ENCODE results near the gene KDM5A. TPM values are rescaled to one million over a fixed set of nuclear protein-coding genes. Genes with fewer than 3 reads are reported as not detected.
"Not testable (repeated sequence)": the region's sequence is repeated elsewhere in the genome, so short reads cannot be mapped to it uniquely, and the experiment has no call there.

KDM5A gene
- polyA plus RNA-seq, 1 donor: 25.9 TPM

DNA sequence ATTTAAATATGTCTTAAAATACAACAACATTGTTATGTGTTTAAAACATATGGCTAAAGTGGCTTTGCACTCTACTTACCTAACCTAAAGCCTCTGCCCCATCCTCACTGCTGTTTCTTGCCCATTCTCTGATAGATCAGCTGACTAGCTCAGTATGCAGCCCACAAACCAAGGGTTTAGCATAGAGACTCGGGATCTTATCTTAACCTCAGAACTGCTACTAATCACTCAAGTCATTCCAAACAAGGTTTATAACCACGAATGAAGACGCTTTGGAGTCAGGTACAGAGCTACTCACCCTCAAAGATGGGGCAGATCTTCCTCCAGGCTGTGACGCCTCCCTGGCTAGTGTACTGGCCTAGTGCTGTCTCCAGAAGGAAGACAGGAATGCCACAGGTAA lies 145.7 kb downstream of the KDM5A start:
- H3K9me3 ChIP-seq (ENCODE audit: control insufficient read depth, low read depth, low read length): peaks cover 13% of the 10 kb centered on the region
- no peaks in the 10 kb centered on the region for H3K36me3 ChIP-seq (ENCODE audit: control insufficient read depth, insufficient read depth, low read length)
- DNase-seq: no peak
- no peaks in the 10 kb centered on the region for H3K4me1 ChIP-seq (ENCODE audit: control insufficient read depth, insufficient read depth, low read length)
- H3K27ac ChIP-seq (ENCODE audit: low read length): no peak overlapping the region
- H3K27me3 ChIP-seq (ENCODE audit: control insufficient read depth, insufficient read depth, low read length): no peaks in the 10 kb centered on the region
- H3K4me3 ChIP-seq (ENCODE audit: low read length): no peak overlapping the region
- no CpG with 5 or more reads among the region's 4 CpGs for WGBS (ENCODE audit: insufficient coverage, low lambda C conversion rate)

- H3K4me3 ChIP-seq (ENCODE audit: low read length): no peak overlapping the region
- H3K4me1 ChIP-seq (ENCODE audit: control insufficient read depth, insufficient read depth, low read length): no peaks in the 10 kb centered on the region
- no peaks in the 10 kb centered on the region for H3K27me3 ChIP-seq (ENCODE audit: control insufficient read depth, insufficient read depth, low read length)
- no peak overlapping the region for H3K27ac ChIP-seq (ENCODE audit: low read length)
- peaks cover 7% of the 10 kb centered on the region for H3K9me3 ChIP-seq (ENCODE audit: control insufficient read depth, low read depth, low read length)
- H3K36me3 ChIP-seq (ENCODE audit: control insufficient read depth, insufficient read depth, low read length): no peaks in the 10 kb centered on the region
- no peak for DNase-seq
- 100% methylated on average over 2 of the region's 15 CpGs for WGBS (ENCODE audit: insufficient coverage, low lambda C conversion rate)
Observed at GRCh38 chr12:242496-242895, 146.6 kb downstream of the KDM5A start.

DNA sequence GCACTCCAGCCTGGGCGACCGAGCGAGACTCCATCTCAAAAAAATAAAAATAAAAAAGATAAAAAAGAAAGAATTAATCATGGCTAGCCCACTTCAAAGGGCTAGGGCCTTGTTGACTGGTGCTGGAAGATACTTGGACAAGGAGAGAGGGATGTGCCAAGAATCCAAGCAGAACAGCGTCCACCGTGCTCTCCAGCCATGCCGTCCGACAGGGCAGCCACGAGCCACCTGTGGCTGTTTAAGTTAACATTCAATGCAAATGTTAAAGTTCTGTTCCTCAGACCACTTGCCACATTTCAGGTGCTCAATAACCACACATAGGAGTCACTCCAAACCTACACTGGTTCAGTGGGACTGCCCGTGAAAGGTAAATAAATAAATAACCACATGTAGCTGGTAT lies 147.9 kb downstream of the KDM5A start:
- WGBS (ENCODE audit: insufficient coverage, low lambda C conversion rate): 100% methylated on average over 3 of the region's 9 CpGs
- H3K9me3 ChIP-seq (ENCODE audit: control insufficient read depth, low read depth, low read length): peaks cover 10% of the 10 kb centered on the region
- no peaks in the 10 kb centered on the region for H3K36me3 ChIP-seq (ENCODE audit: control insufficient read depth, insufficient read depth, low read length)

DNA sequence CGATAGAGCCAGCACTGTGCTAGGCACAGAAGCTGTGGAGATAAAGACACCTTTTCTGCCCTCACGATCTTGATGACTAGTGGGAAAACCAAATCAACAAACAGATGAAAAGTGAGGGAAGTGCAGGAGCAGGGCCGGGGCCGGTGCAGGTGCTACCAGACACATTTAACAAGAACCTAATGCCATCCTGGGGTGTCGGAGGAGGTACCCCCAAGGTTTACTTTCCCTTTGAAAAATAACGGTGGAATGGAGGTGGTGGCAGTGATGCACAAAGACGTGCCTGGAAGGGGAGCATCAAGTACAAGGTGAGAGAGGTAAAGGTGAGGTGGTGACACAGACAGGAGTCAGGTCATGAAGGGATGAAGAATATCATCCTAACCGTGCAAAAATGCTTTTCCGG lies 148.6 kb downstream of the KDM5A start:
- H3K4me3 ChIP-seq (ENCODE audit: low read length): no peak overlapping the region
- peaks cover 10% of the 10 kb centered on the region for H3K9me3 ChIP-seq (ENCODE audit: control insufficient read depth, low read depth, low read length)
- DNase-seq: no peak
- H3K36me3 ChIP-seq (ENCODE audit: control insufficient read depth, insufficient read depth, low read length): no peaks in the 10 kb centered on the region
- WGBS (ENCODE audit: insufficient coverage, low lambda C conversion rate): 94% methylated on average over 3 of the region's 9 CpGs
- no peaks in the 10 kb centered on the region for H3K27me3 ChIP-seq (ENCODE audit: control insufficient read depth, insufficient read depth, low read length)
- H3K27ac ChIP-seq (ENCODE audit: low read length): no peak overlapping the region
- no peaks in the 10 kb centered on the region for H3K4me1 ChIP-seq (ENCODE audit: control insufficient read depth, insufficient read depth, low read length)

More for the DNA sequence above, 147.9 kb downstream of the KDM5A start:
- no peak overlapping the region for H3K27ac ChIP-seq (ENCODE audit: low read length)
- DNase-seq: no peak
- no peaks in the 10 kb centered on the region for H3K4me1 ChIP-seq (ENCODE audit: control insufficient read depth, insufficient read depth, low read length)
- H3K4me3 ChIP-seq (ENCODE audit: low read length): no peak overlapping the region
- H3K27me3 ChIP-seq (ENCODE audit: control insufficient read depth, insufficient read depth, low read length): no peaks in the 10 kb centered on the region

DNA sequence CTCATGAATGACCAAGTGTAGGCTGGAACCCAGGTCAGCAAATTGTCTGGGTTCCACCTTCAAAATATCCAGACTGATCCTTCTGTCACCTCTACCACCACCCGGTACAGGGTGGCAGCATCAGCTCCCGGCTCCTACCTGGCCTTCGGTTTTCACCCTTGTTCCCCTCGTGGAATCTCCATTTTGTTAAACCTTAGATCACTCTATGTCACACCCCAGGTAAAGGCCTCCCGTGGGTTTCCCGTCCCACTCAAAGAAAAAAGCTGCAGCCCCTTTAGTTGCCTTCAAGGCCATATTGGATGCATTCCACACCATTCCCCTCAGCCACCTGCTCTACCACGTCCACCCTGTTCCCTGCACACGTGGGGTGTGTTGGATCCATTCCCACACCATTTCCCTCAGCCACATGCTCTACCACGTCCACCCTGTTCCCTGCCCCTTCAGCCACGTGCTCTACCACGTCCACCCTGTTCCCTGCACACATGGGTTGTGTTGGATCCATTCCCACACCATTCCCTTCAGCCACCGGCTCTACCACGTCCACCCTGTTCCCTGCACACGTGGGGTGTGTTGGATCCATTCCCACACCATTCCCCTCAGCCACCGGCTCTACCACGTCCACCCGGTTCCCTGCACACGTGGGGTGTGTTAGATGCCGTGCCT lies 150.3 kb downstream of the KDM5A start:
- Histone ChIP-seq H3K27me3 (ENCODE audit: control insufficient read depth, insufficient read depth, low read length) (no peaks in the 10 kb centered on the region), H3K4me1 (ENCODE audit: control insufficient read depth, insufficient read depth, low read length) (no peaks in the 10 kb centered on the region), H3K36me3 (ENCODE audit: control insufficient read depth, insufficient read depth, low read length) (no peaks in the 10 kb centered on the region), H3K27ac (ENCODE audit: low read length) (no peak overlapping the region), H3K9me3 (ENCODE audit: control insufficient read depth, low read depth, low read length) (peaks cover 10% of the 10 kb centered on the region), H3K4me3 (ENCODE audit: low read length) (no peak overlapping the region)
- 100% methylated on average over 1 of the region's 19 CpGs for WGBS (ENCODE audit: insufficient coverage, low lambda C conversion rate)
- no peak for DNase-seq

- Histone ChIP-seq H3K27me3 (ENCODE audit: control insufficient read depth, insufficient read depth, low read length) (no peaks in the 10 kb centered on the region), H3K9me3 (ENCODE audit: control insufficient read depth, low read depth, low read length) (peaks cover 10% of the 10 kb centered on the region), H3K36me3 (ENCODE audit: control insufficient read depth, insufficient read depth, low read length) (no peaks in the 10 kb centered on the region), H3K4me3 (ENCODE audit: low read length) (no peak overlapping the region), H3K4me1 (ENCODE audit: control insufficient read depth, insufficient read depth, low read length) (no peaks in the 10 kb centered on the region), H3K27ac (ENCODE audit: low read length) (no peak overlapping the region)
- WGBS (ENCODE audit: insufficient coverage, low lambda C conversion rate): no CpG with 5 or more reads among the region's 9 CpGs
- DNase-seq: no peak
Observed at GRCh38 chr12:238116-238515, 151.0 kb downstream of the KDM5A start.

- peak; percentile 63 to 80 for DNase-seq
- H3K4me3 ChIP-seq (ENCODE audit: low read length): no peak overlapping the region
- H3K36me3 ChIP-seq (ENCODE audit: control insufficient read depth, insufficient read depth, low read length): no peaks in the 10 kb centered on the region
- WGBS (ENCODE audit: insufficient coverage, low lambda C conversion rate): no CpG with 5 or more reads among the region's 13 CpGs
- no peaks in the 10 kb centered on the region for H3K4me1 ChIP-seq (ENCODE audit: control insufficient read depth, insufficient read depth, low read length)
- H3K9me3 ChIP-seq (ENCODE audit: control insufficient read depth, low read depth, low read length): peaks cover 10% of the 10 kb centered on the region
- H3K27me3 ChIP-seq (ENCODE audit: control insufficient read depth, insufficient read depth, low read length): no peaks in the 10 kb centered on the region
- H3K27ac ChIP-seq (ENCODE audit: low read length): no peak overlapping the region
Observed at GRCh38 chr12:237026-237815, 151.9 kb downstream of the KDM5A start.

DNA sequence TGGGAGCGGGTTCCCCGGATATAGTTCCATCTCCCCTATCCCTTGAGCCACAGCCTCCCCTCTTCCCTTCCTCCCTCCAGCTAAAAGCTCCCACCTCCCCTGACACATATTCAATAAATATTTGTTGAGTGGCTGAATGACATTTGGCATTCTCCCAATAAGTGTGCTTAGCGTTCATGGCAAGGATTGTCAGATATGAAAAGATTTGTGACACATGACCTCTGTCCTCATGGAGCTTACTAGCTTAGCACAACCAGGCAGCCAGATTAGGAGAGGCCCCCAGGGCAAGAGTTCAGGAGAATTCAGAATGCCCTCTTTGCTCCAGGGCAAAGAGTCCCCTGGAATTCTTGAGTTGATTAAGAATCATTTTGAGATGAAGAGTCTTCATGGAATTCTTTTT lies 152.7 kb downstream of the KDM5A start:
- no CpG with 5 or more reads among the region's 3 CpGs for WGBS (ENCODE audit: insufficient coverage, low lambda C conversion rate)
- Histone ChIP-seq H3K4me1 (ENCODE audit: control insufficient read depth, insufficient read depth, low read length) (no peaks in the 10 kb centered on the region), H3K36me3 (ENCODE audit: control insufficient read depth, insufficient read depth, low read length) (no peaks in the 10 kb centered on the region), H3K27ac (ENCODE audit: low read length) (no peak overlapping the region), H3K4me3 (ENCODE audit: low read length) (no peak overlapping the region), H3K27me3 (ENCODE audit: control insufficient read depth, insufficient read depth, low read length) (no peaks in the 10 kb centered on the region), H3K9me3 (ENCODE audit: control insufficient read depth, low read depth, low read length) (peaks cover 10% of the 10 kb centered on the region)
- peak in 1 of 2 donors; percentile 16 for DNase-seq

DNA sequence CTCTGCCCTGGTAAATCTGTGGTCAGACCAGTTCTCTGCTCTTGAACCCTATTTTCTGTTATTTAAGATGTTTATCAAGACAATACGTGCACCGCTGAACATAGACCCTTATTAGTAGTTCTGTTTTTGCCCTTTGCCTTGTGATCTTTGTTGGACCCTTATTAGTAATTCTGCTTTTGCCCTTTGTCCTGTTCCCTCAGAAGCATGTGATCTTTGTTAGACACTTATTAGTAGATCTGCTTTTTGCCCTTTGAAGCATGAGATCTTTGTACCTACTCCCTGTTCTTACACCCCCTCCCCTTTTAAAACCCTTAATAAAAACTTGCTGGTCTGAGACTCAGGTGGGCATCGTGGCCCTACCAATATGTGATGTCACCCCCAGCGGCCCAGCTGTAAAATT lies 153.2 kb downstream of the KDM5A start:
- H3K9me3 ChIP-seq (ENCODE audit: control insufficient read depth, low read depth, low read length): peaks cover 10% of the 10 kb centered on the region
- not testable (repeated sequence) for H3K4me3 ChIP-seq (ENCODE audit: low read length); DNase-seq; H3K36me3 ChIP-seq (ENCODE audit: control insufficient read depth, insufficient read depth, low read length); H3K27me3 ChIP-seq (ENCODE audit: control insufficient read depth, insufficient read depth, low read length); H3K27ac ChIP-seq (ENCODE audit: low read length); H3K4me1 ChIP-seq (ENCODE audit: control insufficient read depth, insufficient read depth, low read length)
- 80% methylated on average over 1 of the region's 4 CpGs for WGBS (ENCODE audit: insufficient coverage, low lambda C conversion rate)

GRCh38 chr12:234891-235415 lies 154.2 kb downstream of the KDM5A start:
- Histone ChIP-seq H3K27me3 (ENCODE audit: control insufficient read depth, insufficient read depth, low read length) (no peaks in the 10 kb centered on the region), H3K4me3 (ENCODE audit: low read length) (no peak overlapping the region), H3K9me3 (ENCODE audit: control insufficient read depth, low read depth, low read length) (peaks cover 10% of the 10 kb centered on the region), H3K36me3 (ENCODE audit: control insufficient read depth, insufficient read depth, low read length) (no peaks in the 10 kb centered on the region), H3K4me1 (ENCODE audit: control insufficient read depth, insufficient read depth, low read length) (no peaks in the 10 kb centered on the region), H3K27ac (ENCODE audit: low read length) (no peak overlapping the region)
- no peak for DNase-seq
- no CpG with 5 or more reads among the region's 10 CpGs for WGBS (ENCODE audit: insufficient coverage, low lambda C conversion rate)

Measured in large intestine (tissue), 3 donors.